GM19467 (cell line): ENCODE measurements around the gene PFN3.
"Not testable (repeated sequence)": the region's sequence is repeated elsewhere in the genome, so short reads cannot be mapped to it uniquely, and the experiment has no call there.

Experiments
- ATAC-seq: cut with Tn5 transposase; IDR thresholded peaks from one replicate; pipeline ENCODE4 v1.9.1; 2021; ENCODE audit warnings: mild to moderate bottlenecking, moderate library complexity; ENCODE audit not compliant: unreplicated experiment

PFN3 gene

GRCh38 chr5:177362610-177363507 is 37.6 kb downstream of the PFN3 start:
- no peak for ATAC-seq

- no peak for ATAC-seq
These were observed 38.2 kb downstream of the PFN3 start for GRCh38 chr5:177362292-177362609.

GRCh38 chr5:177361418-177362291 is 38.8 kb downstream of the PFN3 start:
- no peak for ATAC-seq

- ATAC-seq, result not testable (repeated sequence)
These were observed 39.7 kb downstream of the PFN3 start for GRCh38 chr5:177360740-177361139.

GRCh38 chr5:177359860-177360259 is 40.6 kb downstream of the PFN3 start:
- no peak for ATAC-seq

- ATAC-seq, result no peak
These were observed 41.0 kb downstream of the PFN3 start for GRCh38 chr5:177359451-177359851.

- no peak for ATAC-seq
These were observed 42.1 kb downstream of the PFN3 start for GRCh38 chr5:177358370-177358819.

- ATAC-seq, result peak; percentile 78
These were observed 42.8 kb downstream of the PFN3 start, which contains the start of gene RGS14 for GRCh38 chr5:177357459-177358351. RGS14 (plus strand) TSS chr5:177357924; CDS start chr5:177358025, 101 bp downstream.

DNA sequence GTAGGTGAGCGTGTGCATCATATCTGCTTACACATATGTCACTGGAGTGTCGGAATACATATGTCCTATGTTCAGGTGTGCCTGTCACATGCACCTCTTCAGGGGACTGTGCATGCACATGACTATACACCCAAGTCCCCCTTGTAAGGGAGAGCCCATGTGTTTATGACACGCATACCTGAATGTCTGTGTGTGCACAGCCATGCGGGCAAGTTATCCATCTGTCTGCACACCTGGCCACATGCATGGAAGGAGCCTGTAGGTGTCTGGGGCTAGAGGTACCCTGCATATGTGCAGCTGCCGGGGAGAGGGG is 43.4 kb downstream of the PFN3 start:
- ATAC-seq, result no peak

GRCh38 chr5:177356746-177357145 is 43.7 kb downstream of the PFN3 start:
- no peak for ATAC-seq

DNA sequence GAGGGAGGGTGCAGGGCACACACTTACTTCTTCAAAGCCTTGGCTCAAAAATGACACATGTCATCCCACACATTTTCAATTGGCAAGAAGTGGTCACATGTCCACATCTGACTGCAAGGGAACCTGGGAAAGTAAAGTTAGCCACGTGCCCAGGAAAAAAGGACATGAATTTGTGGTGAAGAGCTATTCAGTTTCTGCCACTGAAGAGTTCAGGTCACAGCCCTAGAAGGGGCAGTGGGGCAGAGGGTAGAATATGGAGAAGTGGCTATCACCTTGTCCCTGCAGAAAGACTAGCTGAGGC is 44.6 kb downstream of the PFN3 start:
- ATAC-seq, result no peak

DNA sequence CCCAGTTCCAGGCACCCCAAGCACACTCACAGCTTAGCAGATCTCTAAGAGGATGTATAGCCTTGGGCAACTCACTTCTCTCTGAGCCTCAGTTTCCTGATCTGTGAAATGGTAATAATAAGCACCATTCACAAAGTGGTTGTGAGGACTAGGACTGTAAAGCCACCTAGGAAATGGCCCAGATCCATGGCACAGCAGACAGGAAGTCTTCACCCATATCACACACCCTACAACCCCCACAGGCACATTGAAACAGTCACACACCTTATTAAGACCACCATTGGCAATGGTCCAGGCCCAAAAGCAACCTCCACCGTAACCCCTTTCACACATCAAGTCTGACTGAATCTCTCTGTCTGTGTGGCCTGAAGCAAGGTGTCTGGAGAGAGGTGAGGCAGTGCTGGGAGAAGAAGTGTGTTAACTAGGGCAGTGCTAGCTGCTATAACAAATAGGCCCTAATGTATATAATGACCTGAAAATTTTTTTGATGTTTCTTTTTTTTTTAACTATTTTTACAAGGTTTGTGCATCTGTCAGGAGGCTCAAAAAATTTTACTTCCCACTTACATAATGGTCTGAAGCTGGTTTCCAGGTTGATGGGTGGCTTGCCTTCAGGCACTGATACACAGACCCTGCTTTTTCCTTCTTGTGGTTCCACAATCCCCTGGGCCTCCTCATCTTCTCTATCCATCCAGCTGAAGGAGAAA is 45.1 kb downstream of the PFN3 start:
- ATAC-seq, result no peak

DNA sequence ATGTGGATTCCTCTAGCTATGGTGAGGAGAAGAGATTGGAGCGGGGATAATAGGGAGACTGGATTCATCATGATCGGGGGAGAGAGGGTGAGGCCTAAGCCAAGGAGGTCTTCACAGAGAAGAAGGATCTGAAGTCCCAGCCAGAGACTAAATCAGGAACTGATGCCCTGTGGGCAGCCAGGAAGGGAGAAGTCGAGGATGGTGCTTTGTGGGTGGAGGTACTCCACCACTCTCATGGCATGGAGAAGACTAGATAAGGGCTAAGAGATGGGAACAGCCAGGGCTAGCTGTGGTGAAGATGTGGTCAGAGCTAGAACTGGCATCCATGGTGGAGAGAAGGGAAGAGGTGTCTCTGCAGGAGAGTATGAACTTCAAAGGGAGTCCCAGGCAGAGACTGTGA is 45.8 kb downstream of the PFN3 start:
- no peak for ATAC-seq

DNA sequence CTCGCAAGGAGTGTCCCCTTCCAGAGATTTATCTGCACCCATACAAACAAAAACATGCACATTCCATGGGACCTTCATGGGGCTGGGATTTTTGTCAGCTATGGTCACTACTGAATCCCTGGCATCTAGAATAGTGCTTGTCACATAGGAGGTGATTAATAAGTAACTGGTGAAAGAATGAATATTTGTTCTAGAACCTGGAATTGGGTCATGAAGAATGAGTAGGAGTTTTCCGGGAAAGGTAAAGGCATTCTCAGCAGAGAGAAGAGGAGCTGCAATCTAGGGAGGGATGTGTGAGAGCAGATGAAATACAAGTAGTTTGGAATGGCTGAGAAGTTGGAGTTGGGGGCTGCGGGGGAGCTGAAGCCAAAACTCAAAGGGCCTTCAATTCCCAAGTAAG is 46.2 kb downstream of the PFN3 start:
- no peak for ATAC-seq

- ATAC-seq, result no peak
These were observed 47.4 kb downstream of the PFN3 start for GRCh38 chr5:177353093-177353492.

DNA sequence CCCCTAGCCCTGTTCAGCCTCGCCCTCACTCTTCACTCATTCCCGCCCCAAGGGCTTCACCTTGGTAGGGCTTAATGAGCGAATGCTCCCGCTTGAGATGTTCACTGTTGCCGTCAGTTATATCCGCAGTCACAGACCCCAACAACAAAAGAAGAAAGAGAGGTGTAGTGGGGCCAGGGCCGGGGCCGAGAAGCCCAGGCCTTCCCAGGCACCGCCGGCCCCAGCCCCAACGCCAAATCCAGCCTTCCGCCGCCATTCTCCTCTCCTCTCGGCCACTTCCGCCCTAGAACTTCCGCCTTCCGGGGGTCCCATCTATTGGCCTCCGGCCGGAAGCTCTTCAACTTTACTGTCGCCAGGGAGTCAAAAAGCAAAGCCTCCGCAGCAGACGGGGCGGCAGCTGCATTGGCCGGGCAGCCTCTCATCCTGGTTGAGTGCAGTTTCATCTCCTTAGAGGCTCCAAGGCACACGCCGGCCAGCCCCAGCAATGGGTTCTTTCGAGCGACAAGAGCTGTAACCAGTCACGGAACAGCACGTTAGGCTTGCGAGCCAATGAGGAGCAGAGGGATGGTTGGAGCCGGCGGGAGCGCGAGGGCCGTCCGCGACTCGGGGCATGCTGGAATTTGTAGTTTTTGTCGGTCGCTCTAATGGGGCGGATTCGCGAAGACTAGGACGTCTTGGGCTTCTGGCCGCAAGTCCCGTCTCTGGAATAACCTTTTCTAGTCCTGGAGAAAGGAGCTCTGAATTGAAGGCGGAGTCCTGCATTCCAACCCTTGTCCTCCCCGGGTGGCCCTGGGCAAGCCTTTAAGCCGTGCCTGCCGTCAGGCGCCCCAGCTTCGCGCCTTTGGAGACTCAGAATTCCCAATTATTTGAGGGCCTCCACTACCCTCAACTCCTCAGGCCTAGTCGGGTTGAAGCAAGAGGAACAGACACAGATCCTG is 48.8 kb downstream of the PFN3 start, which contains the start of gene LMAN2:
TSS of gene LMAN2 (minus strand) at position 277 of the 938 bp plus-strand sequence. CDS start at position 256, 21 bp downstream.
- peak; percentile 91 for ATAC-seq

DNA sequence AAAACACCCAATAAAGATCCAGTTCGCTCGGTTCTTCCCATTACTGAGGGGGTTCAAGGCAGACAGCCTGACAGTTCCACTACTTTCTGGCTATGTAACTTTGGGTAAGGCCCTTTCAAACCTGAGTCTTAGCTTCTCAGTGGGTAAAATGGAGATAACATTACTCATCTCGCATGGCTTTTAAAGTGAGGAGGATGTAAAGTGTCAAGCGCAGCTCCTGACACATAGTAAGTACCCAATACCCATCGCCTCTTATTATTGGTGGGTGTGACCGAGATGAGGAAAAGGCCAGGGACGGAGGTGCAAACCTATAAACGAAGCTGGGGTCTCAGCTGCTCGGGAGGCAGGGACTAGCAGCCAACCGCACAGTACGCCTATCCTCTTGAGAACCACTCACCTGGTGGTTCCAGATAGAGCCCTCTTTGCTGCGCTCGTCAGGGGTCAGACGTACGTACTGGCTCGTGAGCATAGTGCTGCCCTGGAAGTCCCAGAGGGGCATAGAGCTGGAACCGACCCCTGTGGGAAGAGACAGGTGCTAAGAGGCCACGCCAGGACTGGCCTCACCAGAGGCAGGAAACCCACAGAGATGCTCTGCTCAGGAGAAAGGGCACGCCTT is 49.6 kb downstream of the PFN3 start:
- ATAC-seq, result no peak
